HPDE6-E6E7 (cell line): ENCODE data around the gene IDUA.
"Not testable (repeated sequence)": the region's sequence is repeated elsewhere in the genome, so short reads cannot be mapped to it uniquely, and the experiment has no call there.

ENCODE experiments used
- DNase-seq: peaks from one replicate; pipeline ENCODE4 v3.0.0; 2011; ENCODE audit warnings: missing footprints; ENCODE audit errors: extremely low spot score

The IDUA gene

DNA sequence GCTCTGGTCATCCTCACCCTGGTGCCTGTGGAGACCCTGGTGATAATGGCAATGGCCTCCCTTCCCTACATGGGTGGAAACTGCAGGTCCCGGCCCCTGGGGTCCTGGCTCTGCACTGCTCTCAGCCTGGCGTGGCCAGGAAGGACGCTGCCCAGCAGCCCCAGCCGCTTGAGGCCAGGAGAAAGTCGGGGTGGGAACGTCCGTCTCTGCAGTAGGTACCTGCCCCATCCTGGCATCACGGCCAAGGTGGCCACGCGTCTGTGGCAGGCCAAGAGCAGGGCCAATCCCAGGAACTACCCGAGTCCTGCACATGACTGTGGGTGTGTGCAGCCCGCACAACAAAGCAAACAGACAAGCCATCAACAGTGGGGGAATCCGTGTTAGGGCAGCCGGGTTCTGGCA lies 58.4 kb downstream of the IDUA start:
- DNase-seq: no peak

DNA sequence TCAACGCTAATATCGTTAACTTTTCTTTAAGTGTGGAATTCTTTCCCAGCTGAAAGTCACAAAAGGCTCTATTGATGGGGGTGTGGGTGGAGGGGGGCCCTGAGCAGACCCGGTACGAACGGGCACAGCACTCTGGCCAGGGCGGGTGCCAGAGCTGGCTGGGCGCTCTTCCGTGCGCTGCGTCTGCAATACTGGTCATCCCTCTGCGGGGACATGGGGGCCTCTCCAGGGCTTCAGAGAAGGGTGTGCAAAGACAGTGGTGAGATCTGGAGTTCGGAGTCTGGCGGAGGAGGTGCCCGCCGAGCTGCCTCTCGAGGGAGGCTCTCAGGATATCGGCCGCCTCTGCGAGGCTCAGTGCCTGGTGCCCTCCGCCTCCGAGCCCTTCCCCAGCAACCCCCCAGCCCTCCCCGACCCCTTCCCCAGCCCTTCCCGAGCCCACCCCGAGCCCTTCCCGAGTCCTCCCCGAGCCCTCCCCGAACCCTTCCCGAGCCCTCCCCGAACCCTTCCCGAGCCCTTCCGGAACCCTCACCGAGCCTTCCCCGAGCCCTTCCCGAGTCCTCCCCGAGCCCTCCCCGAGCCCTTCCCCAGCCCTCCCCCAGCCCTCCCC lies 58.9 kb downstream of the IDUA start:
- DNase-seq: no peak

DNA sequence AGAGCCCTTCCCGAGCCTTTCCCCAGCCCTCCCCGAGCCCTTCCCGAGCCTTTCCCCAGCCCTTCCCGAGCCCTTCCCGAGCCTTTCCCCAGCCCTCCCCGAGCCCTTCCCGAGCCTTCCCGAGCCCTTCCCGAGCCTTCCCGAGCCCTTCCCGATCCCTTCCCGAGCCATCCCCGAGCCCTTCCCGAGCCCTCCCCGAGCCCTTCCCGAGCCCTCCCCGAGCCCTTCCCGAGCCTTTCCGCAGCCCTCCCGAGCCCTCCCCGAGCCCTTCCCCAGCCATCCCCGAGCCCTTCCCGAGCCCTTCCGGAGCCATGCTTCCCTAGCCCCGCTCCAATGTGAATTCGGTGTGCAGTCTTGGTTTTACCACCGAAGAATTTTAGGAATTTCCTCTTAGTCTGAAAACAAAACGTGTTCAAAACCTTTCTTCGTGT lies 59.8 kb downstream of the IDUA start:
- DNase-seq: not testable (repeated sequence)

DNA sequence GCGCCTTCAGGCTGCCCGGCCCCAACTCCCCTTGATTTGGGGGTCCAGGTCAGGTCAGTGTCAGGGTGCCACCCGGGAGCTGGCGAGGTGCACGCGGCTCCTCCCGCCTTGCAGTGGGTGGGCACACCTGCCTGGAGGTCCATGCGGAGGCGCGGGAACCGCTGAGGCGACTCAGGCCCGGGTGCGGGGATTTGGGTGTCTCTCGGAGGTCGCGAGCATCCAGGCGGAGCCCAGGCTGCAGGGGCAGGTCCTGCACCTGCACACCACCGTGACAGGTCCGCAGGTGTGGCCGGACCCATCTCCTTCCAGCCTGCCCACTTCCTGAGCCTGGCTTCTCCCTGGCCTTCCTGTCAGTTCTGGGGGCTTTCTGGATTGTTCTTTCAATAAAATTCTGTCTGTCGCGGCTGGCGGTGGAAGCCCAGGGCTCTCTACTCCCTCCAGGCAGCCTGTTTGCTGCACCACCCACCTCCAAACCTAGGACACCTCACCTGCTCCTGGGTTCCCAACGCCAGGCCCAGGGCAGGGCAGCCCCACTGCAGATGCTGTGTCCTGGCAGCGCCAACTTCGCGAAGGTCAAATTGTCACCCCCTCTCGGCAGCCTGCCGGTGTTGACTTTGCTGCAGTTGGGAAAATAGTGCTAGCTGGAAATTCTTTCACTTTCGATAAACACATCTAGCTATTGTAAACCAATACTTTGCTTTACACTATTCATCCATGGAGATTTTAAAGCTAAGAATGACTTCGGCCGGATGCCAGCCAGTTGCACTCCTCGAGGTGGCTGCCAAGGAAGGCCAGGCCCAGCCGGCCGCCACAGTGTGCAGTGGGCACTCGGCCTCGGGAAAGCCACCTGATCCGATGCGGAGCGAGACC lies 60.5 kb downstream of the IDUA start:
- no peak for DNase-seq

DNA sequence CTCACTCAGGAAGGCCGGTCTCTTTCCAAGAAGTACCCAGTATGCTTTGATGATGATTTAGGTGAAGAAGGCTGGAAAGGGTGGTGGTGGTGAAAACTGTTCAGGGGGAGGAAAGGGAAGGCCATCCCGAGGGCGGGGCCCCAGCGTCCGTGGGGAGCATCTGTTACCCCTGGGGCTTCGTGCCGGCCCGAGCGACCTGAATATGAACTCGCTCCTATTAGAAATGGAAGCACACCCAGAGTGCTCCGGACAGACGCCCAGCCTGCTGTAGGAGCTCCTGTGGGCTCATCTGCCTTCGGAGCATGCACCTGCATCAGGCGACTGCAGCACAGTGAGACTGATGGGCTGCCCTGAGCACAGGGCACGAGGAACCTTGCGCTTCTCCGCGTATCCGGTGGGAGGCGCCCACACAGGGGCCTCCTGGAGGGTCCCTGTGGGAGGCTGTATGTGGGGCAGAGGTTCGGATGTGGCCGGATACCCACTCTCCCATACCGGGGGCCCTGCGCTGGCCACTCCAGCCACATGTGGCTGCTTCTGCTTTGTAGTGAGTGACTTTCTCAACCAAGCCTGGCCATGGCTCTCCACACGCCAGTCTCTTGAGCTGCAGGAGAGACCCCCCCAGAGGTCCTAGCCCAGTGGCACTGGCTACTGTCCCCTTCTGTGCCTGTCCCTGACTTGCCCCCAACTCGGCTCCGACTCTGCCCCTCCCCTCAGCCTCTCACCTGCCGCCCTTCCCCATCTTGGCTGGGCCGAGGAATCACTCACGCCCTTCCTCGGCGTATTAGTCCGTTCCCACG lies 61.3 kb downstream of the IDUA start:
- DNase-seq: no peak

DNA sequence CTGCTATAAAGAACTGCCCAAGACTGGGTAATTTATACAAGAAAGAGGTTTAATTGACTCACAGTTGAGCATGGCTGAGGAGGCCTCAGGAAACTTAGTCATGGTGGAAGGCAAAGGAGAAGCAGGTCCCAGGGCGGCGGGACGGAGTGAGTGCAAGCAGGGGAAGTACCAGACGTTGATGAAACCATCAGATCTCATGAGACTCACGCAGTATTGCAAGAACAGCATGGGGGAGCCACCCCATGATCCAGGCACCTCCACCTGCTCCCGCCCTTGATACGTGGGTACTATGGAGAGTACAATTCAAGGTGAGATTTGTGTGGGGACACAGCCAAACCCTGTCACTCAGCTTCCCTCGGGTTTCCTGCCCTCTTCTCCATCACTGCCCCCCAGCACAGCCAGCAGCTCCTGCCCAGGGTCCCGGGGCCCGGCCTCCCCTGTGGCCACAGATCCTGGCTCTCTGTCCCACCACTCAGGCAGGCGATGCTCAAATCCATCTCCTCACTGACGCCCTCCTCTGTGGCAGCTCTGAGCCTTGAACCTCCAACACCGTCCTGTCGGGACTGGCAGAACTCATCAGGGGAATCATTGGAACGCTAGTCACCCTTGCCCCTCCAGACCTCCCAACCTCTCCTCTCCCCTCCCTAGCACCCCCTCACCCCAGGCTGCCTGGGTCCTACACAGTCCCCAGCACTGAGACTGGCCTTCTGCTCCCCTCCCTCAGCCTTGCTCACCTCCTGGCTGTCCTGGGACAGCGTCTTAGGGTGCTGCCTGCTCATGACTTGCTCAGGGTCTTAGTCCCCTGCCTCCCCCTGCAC lies 62.1 kb downstream of the IDUA start:
- DNase-seq: no peak

DNA sequence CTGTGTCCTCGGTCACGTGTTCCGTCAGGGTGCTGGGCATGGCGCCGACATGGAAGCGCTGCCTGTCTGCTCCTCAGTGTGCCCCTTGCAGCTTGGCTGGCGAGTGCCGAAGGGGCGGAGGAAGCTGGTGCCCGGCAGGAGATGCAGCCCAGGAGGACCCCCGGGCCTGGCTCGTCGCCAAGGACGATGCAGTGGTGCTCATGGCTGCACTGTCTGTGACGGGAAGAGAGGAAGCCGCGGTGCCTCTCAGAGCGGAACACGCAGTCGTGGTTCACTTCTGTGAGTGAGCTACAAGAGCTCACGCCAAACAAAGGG lies 62.7 kb downstream of the IDUA start:
- no peak for DNase-seq

DNA sequence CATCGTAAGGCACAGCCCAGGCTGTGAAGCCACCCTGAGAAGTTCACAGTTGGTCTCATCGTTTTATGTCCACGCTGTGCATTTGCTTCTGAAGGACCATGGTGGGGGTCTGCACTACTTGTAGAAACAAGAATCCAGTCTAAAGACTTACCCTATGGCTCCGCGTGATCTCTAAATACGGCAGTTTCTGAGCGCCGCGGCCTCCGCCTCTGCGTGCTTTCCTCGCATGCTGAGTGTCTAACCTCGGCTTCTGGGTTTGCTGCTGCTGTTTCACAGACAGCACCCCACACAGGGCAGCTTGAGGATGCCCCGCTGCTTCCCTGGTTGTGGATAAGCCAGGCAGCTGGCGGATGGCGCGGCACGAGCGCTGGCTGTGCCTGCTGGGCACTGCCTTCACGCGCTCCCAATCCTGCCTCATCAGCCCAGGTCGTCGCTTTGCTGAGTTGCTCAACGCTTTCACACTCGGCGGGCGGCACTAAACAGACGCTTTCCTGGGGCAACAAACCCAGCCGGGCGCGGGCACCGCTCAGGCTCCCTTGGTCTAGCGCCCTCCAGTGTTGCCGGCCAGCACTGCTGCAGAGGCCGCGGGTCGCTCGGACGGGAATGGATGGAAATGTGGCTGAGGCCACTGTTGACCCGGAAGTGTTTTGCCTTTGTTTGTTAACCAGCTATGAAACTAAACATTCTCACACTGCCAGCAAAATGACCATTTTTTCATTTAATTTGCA lies 63.8 kb downstream of the IDUA start:
- DNase-seq: no peak

DNA sequence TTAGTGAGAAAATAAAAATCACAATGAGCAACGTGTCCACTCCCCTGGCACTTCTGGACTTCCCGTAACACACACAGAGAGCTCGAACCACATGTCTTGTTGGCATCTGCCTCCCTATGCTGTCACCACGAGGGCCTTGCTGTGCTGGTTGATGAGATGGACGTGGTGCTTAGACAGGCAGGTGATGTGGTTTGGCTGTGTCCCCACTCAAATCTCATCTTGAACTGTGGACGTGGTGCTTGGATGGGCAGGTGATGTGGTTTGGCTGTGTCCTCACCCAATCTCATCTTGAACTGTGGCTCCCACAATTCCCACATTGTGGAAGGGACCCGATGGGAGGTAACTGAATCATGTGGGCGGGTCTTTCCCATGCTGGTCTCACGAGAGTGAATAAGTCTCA lies 64.6 kb downstream of the IDUA start:
- DNase-seq: no peak

DNA sequence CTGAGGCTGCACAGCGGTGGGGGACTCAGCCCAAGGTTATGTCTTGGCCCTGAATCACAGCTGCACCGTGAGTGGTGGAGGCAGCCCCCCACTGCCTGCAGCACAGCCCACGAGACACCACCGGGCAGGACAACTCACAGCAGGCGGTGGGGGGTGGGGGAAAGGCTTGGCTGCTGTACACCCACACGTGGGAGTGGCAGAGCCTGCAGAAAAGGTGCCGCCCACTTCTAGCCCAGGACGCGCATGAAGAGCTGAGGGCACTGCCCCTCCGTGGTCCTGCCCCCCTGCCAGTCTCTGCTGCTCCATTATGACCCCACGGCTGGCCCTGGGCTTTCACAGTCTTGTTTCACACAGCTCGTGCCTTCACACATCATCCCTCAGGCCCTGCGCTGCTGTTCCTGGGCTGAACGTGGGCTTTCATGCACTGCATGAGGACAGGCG lies 65.4 kb downstream of the IDUA start:
- DNase-seq: no peak

DNA sequence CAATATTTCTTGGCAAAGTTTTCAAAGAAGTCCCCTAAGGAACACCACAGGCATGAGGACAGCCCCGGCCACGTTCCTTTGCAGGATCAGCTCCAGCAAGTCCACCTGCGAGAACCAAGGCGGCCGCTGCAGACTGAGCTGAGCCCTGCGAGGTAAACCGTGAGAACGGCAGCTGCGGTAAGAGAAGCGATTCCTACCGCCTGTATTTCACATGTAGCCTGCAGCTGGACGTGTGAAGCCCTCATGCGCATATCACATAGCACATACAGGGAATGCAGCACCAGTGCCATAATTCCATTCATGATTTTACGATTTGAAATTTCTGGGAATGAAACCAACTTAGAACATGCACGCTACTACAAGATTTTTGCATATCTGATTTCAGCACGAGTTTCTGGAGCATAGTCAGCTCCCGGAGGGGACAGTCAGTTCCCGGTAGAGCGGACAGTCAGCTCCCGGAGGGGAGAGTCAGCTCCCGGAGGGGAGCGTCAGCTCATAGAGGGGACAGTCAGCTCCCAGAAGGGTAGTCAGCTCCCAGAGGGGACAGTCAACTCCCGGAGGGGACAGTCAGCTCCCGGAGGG lies 66.3 kb downstream of the IDUA start:
- no peak for DNase-seq

DNA sequence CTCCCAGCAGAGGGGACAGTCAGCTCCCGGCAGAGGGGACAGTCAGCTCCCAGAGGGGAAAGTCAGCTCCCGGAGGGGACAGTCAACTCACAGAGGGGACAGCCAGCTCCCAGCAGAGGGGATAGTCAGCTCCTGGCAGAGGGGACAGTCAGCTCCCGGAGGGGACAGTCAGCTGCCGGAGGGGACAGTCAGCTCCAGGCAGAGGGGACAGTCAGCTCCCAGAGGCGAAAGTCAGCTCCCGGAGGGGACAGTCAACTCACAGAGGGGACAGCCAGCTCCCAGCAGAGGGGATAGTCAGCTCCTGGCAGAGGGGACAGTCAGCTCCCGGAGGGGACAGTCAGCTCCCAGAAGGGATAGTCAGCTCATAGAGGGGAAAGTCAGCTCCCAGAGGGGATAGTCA lies 67.0 kb downstream of the IDUA start:
- DNase-seq: not testable (repeated sequence)
